Mesothelial cell of epicardium (in vitro differentiated cells): ENCODE results near the gene UNCX. TPM values are rescaled to one million over a fixed set of nuclear protein-coding genes. Genes with fewer than 3 reads are reported as not detected.

Source experiments
- DNase-seq, 2 experiments: peaks; one replicate each; pipeline ENCODE4 v3.0.0; 2021; ENCODE audit warnings: low spot score in 2 of 2; ENCODE audit not compliant: unreplicated experiment in 2 of 2
- H3K27ac Mint-ChIP-seq: 2 replicates; pipeline ENCODE4 v1.8.0; 2021; ENCODE audit warnings: mixed read lengths
- H3K27me3 Mint-ChIP-seq: 2 replicates; pipeline ENCODE4 v1.8.0; 2021; ENCODE audit warnings: low read depth, mixed read lengths
- H3K36me3 Mint-ChIP-seq: 2 replicates; pipeline ENCODE4 v1.8.0; 2021; ENCODE audit warnings: mixed read lengths
- H3K4me1 Mint-ChIP-seq: 2 replicates; pipeline ENCODE4 v1.8.0; 2021; ENCODE audit warnings: mixed read lengths
- H3K4me3 Mint-ChIP-seq: 2 replicates; pipeline ENCODE4 v1.8.0; 2021; ENCODE audit warnings: mild to moderate bottlenecking, moderate library complexity, mixed read lengths
- H3K9me3 Mint-ChIP-seq: 2 replicates; pipeline ENCODE4 v1.8.0; 2021; ENCODE audit warnings: mixed read lengths
- CTCF ChIP-seq: fragments of 200-600 bp; sonication (generic); IDR thresholded peaks from one replicate; pipeline ENCODE4 v1.5.0; 2021; ENCODE audit warnings: antibody characterized with exemption; ENCODE audit not compliant: unreplicated experiment
- total RNA-seq: library from RNA; stranded (reverse); gene quantifications from 3 replicates; pipeline ENCODE4 v1.2.1, GENCODE V29; 2021

Gene UNCX
- total RNA-seq, 1 donor from 2014 or later = not detected

DNA sequence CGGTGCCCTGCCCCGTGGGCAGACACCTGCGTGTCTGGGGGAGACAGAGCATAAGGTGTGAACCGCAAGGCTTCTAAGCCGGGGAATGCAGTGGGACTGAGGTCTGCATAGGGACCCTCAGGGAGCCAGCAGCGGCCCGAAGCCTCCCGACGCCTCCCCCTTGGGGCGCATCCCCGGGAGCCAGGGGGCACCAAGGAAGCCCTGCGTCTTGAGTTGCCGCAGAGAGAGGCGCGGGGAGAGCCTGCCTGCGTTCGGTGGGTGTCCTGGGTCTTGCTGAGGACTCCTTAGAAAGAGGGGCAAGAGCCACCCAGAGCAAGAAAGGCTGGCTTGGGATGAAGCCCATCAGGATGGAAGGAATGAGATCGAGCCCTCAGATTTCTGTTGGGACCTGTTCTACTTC, 18.2 kb upstream of the UNCX start:
- DNase-seq = no peak
- H3K4me1 Mint-ChIP-seq = peaks cover 17% of the 10 kb centered on the region
- H3K36me3 Mint-ChIP-seq = no peaks in the 10 kb centered on the region
- H3K27me3 Mint-ChIP-seq = peaks cover 69% of the 10 kb centered on the region
- H3K27ac Mint-ChIP-seq = no peak overlapping the region
- TF ChIP-seq CTCF = no peak
- no peak overlapping the region for H3K4me3 Mint-ChIP-seq
- H3K9me3 Mint-ChIP-seq = peaks cover 4% of the 10 kb centered on the region

GRCh38 chr7:1218541-1219165, 14.0 kb upstream of the UNCX start:
- H3K27me3 Mint-ChIP-seq = peaks cover 89% of the 10 kb centered on the region
- DNase-seq = no peak
- H3K4me3 Mint-ChIP-seq = no peak overlapping the region
- H3K9me3 Mint-ChIP-seq = peaks cover 4% of the 10 kb centered on the region
- TF ChIP-seq CTCF = no peak
- no peaks in the 10 kb centered on the region for H3K4me1 Mint-ChIP-seq
- H3K27ac Mint-ChIP-seq = no peak overlapping the region
- H3K36me3 Mint-ChIP-seq = no peaks in the 10 kb centered on the region

GRCh38 chr7:1219498-1219897, 13.2 kb upstream of the UNCX start:
- no peak for TF ChIP-seq CTCF
- DNase-seq = no peak
- Mint-ChIP-seq H3K27ac (no peak overlapping the region), H3K9me3 (peaks cover 4% of the 10 kb centered on the region), H3K4me1 (peaks cover 2% of the 10 kb centered on the region), H3K27me3 (peaks cover 88% of the 10 kb centered on the region), H3K4me3 (no peak overlapping the region), H3K36me3 (no peaks in the 10 kb centered on the region)

DNA sequence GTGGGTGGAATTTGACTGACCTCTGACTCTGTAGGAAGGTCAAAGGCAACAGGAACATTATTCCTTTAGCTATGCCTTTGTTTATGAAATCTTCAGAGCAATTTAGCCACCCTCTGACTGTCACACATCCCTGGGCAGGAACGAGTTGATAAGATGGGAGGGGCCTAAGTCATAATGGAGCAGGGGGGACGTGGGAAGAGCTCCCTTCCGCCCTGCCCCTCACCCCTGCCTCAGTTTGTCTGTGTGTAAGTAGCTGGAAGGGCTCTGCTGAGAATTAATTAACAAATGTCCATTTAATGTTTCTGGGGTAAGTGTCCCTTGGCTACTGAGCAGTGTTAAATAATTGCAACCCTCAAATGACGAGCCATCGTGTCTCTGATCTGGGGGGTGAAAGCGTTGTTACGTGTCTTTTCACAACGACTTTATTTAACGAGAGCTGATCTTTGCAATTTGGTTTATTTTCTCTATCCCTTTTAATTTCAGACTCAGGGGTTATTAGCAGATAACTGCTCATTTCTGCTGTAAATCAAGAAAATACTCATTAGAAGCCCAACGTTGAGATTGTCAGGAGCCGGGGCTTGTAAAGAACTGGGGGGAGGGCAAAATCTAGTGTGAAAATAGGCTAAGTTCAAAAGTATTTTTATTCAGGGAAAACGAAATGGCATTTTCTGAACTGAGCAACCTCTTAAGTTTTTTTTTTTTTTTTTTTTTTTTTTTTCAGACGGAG, 12.5 kb upstream of the UNCX start:
- Mint-ChIP-seq H3K36me3 (no peaks in the 10 kb centered on the region), H3K27me3 (peaks cover 89% of the 10 kb centered on the region), H3K4me1 (peaks cover 2% of the 10 kb centered on the region), H3K4me3 (no peak overlapping the region), H3K9me3 (peaks cover 4% of the 10 kb centered on the region), H3K27ac (no peak overlapping the region)
- DNase-seq = no peak
- TF ChIP-seq CTCF = no peak

DNA sequence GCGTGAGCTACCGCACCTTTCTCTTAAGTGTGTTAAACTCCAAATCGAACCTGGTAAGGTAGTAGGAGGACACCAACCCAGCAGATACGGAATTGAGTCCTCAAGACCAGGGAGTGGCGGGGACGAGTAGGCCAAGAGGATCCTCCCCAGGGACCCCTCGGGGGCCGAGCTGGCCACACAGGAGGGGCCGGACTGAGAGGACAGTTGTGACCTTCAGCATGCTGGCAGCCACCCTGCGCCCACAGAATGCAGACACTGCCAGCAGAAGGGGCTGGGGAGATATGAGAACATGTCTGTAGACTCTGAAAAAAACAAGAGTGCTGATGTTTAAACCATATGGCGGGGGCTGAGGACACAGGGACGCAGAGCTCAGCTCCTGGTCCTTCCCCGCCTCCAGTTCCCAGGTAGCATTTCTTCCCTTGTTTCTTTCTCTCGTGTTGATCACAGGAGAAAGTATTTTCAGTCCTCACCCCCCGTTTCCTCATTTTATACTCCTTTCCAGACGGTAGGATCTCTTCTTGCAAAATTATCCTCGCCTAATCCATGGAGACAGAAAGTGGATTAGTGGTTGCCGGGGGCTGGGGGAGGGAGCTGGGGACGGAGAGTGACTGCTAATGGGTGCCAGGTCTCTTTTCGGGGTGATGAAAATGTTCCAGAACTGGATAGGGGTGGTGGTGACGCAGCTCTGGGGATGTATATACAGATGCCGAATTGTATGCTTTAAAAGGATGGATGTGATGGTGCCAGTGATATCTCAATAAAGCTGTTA, 11.5 kb upstream of the UNCX start:
- H3K4me3 Mint-ChIP-seq = no peak overlapping the region

More for the DNA sequence above, 11.5 kb upstream of the UNCX start:
- no peaks in the 10 kb centered on the region for H3K36me3 Mint-ChIP-seq
- peaks cover 4% of the 10 kb centered on the region for H3K9me3 Mint-ChIP-seq
- H3K27ac Mint-ChIP-seq = no peak overlapping the region
- peaks cover 8% of the 10 kb centered on the region for H3K4me1 Mint-ChIP-seq
- no peak for TF ChIP-seq CTCF
- H3K27me3 Mint-ChIP-seq = peaks cover 91% of the 10 kb centered on the region
- no peak for DNase-seq
